Measurements from ENCODE around the gene KSR2.

Gene KSR2

DNA sequence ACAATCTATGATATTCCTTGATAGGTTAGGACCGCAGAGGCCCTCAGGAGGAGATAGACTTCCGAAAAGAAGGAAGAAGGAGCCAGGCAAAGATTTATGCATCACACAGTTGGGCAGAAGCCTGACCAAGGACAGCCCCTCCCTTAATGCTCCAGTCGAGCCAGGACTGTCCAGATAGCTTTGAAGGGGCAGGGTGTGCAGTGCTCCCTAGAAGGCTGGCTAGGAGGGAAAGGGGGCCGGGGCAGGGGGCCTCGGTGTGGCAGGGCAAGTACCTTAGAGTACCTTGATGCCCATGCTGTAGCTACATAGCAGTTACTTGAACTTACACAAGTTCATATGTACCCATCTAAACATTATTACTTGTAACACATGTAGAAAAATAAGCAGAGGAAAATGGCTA lies 512.7 kb downstream of the KSR2 start:
- Histone ChIP-seq H3K4me1 (ENCODE audit: control insufficient read depth, insufficient read depth, low read length) (no peaks in the 10 kb centered on the region), H3K36me3 (ENCODE audit: control insufficient read depth in 2 of 2, insufficient read depth in 1 of 2, low read length in 2 of 2) (no peaks in the 10 kb centered on the region), H3K27ac (ENCODE audit: extremely low read depth, low read depth, low read length) (no peak overlapping the region), H3K4me3 (ENCODE audit: low read depth, low read length) (no peak overlapping the region), H3K9me3 (ENCODE audit: control insufficient read depth, insufficient read depth, low read depth, low read length) (no peaks in the 10 kb centered on the region)
- TF ChIP-seq, protein P1, sequence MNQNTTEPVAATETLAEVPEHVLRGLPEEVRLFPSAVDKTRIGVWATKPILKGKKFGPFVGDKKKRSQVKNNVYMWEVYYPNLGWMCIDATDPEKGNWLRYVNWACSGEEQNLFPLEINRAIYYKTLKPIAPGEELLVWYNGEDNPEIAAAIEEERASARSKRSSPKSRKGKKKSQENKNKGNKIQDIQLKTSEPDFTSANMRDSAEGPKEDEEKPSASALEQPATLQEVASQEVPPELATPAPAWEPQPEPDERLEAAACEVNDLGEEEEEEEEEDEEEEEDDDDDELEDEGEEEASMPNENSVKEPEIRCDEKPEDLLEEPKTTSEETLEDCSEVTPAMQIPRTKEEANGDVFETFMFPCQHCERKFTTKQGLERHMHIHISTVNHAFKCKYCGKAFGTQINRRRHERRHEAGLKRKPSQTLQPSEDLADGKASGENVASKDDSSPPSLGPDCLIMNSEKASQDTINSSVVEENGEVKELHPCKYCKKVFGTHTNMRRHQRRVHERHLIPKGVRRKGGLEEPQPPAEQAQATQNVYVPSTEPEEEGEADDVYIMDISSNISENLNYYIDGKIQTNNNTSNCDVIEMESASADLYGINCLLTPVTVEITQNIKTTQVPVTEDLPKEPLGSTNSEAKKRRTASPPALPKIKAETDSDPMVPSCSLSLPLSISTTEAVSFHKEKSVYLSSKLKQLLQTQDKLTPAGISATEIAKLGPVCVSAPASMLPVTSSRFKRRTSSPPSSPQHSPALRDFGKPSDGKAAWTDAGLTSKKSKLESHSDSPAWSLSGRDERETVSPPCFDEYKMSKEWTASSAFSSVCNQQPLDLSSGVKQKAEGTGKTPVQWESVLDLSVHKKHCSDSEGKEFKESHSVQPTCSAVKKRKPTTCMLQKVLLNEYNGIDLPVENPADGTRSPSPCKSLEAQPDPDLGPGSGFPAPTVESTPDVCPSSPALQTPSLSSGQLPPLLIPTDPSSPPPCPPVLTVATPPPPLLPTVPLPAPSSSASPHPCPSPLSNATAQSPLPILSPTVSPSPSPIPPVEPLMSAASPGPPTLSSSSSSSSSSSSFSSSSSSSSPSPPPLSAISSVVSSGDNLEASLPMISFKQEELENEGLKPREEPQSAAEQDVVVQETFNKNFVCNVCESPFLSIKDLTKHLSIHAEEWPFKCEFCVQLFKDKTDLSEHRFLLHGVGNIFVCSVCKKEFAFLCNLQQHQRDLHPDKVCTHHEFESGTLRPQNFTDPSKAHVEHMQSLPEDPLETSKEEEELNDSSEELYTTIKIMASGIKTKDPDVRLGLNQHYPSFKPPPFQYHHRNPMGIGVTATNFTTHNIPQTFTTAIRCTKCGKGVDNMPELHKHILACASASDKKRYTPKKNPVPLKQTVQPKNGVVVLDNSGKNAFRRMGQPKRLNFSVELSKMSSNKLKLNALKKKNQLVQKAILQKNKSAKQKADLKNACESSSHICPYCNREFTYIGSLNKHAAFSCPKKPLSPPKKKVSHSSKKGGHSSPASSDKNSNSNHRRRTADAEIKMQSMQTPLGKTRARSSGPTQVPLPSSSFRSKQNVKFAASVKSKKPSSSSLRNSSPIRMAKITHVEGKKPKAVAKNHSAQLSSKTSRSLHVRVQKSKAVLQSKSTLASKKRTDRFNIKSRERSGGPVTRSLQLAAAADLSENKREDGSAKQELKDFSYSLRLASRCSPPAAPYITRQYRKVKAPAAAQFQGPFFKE (tag by site-specific recombination; IDR thresholded peaks at IDR 0.05; ENCODE audit: borderline replicate concordance), result no peak
- TF ChIP-seq, protein P2, sequence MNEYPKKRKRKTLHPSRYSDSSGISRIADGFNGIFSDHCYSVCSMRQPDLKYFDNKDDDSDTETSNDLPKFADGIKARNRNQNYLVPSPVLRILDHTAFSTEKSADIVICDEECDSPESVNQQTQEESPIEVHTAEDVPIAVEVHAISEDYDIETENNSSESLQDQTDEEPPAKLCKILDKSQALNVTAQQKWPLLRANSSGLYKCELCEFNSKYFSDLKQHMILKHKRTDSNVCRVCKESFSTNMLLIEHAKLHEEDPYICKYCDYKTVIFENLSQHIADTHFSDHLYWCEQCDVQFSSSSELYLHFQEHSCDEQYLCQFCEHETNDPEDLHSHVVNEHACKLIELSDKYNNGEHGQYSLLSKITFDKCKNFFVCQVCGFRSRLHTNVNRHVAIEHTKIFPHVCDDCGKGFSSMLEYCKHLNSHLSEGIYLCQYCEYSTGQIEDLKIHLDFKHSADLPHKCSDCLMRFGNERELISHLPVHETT (tag by site-specific recombination; IDR thresholded peaks at IDR 0.05), result no peak
- TF ChIP-seq, protein P3, sequence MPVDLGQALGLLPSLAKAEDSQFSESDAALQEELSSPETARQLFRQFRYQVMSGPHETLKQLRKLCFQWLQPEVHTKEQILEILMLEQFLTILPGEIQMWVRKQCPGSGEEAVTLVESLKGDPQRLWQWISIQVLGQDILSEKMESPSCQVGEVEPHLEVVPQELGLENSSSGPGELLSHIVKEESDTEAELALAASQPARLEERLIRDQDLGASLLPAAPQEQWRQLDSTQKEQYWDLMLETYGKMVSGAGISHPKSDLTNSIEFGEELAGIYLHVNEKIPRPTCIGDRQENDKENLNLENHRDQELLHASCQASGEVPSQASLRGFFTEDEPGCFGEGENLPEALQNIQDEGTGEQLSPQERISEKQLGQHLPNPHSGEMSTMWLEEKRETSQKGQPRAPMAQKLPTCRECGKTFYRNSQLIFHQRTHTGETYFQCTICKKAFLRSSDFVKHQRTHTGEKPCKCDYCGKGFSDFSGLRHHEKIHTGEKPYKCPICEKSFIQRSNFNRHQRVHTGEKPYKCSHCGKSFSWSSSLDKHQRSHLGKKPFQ (tag by site-specific recombination; IDR thresholded peaks at IDR 0.05), result no peak
- TF ChIP-seq ZNF510 (tag by site-specific recombination; IDR thresholded peaks at IDR 0.05; ENCODE audit: insufficient replicate concordance) (no peak), KLF1 (tag by site-specific recombination; IDR thresholded peaks at IDR 0.05) (no peak), IKZF3 (tag by site-specific recombination; IDR thresholded peaks at IDR 0.05) (no peak), SP2 (tag by site-specific recombination; IDR thresholded peaks at IDR 0.05) (no peak), ZNF514 (tag by site-specific recombination; IDR thresholded peaks at IDR 0.05) (no peak)
- ChIA-PET POLR2A (no interaction called here), CTCF (no interaction called here)

DNA sequence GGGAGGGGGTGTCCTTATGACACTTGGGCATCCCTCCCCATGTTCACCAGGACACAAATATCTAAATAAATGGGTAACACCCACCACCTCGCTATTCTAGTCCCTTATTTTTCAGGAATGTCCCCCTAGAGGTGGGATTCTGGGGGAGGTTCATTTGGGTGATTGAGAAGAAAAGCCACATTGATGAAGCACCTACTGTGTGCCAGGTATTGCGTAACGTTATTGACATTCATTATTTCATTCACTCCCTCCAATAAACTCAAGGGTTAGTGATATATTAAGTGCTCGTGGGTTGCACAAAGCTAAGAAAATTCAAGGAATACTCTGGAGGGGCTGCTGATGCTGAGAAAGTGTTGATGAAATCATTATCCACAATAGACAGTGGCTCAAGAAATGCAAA lies 514.8 kb downstream of the KSR2 start:
- ChIA-PET POLR2A (no interaction called here), CTCF (no interaction called here)
- H3K27ac ChIP-seq (ENCODE audit: extremely low read depth, low read depth, low read length), result no peak overlapping the region
- no peak for TF ChIP-seq ZNF473 (tag by site-specific recombination; IDR thresholded peaks at IDR 0.05)
- TF ChIP-seq, protein P4, sequence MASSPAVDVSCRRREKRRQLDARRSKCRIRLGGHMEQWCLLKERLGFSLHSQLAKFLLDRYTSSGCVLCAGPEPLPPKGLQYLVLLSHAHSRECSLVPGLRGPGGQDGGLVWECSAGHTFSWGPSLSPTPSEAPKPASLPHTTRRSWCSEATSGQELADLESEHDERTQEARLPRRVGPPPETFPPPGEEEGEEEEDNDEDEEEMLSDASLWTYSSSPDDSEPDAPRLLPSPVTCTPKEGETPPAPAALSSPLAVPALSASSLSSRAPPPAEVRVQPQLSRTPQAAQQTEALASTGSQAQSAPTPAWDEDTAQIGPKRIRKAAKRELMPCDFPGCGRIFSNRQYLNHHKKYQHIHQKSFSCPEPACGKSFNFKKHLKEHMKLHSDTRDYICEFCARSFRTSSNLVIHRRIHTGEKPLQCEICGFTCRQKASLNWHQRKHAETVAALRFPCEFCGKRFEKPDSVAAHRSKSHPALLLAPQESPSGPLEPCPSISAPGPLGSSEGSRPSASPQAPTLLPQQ (tag by site-specific recombination; IDR thresholded peaks at IDR 0.05), result no peak
- no peak for TF ChIP-seq ZNF555 (tag by site-specific recombination; conservative IDR thresholded peaks at IDR 0.05)
- no peak for TF ChIP-seq ZNF777 (tag by site-specific recombination; IDR thresholded peaks at IDR 0.05; ENCODE audit: borderline replicate concordance)
- no peak for TF ChIP-seq ZNF350 (tag by site-specific recombination; IDR thresholded peaks at IDR 0.05)
- TF ChIP-seq, protein P5, sequence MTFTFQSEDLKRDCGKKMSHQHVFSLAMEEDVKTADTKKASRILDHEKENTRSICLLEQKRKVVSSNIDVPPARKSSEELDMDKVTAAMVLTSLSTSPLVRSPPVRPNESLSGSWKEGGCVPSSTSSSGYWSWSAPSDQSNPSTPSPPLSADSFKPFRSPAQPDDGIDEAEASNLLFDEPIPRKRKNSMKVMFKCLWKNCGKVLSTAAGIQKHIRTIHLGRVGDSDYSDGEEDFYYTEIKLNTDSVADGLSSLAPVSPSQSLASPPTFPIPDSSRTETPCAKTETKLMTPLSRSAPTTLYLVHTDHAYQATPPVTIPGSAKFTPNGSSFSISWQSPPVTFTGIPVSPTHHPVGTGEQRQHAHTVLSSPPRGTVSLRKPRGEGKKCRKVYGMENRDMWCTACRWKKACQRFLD (tag by site-specific recombination; IDR thresholded peaks at IDR 0.05), result no peak
- TF ChIP-seq TCF7L2 (IDR thresholded peaks at IDR 0.05; ENCODE audit: borderline replicate concordance, low read depth, low read length), result no peak
- no peak for TF ChIP-seq ZBTB7A (tag by site-specific recombination; IDR thresholded peaks at IDR 0.05; ENCODE audit: low read depth)
- TF ChIP-seq ZNF155 (tag by site-specific recombination; IDR thresholded peaks at IDR 0.05), result no peak
- TF ChIP-seq, protein P6, sequence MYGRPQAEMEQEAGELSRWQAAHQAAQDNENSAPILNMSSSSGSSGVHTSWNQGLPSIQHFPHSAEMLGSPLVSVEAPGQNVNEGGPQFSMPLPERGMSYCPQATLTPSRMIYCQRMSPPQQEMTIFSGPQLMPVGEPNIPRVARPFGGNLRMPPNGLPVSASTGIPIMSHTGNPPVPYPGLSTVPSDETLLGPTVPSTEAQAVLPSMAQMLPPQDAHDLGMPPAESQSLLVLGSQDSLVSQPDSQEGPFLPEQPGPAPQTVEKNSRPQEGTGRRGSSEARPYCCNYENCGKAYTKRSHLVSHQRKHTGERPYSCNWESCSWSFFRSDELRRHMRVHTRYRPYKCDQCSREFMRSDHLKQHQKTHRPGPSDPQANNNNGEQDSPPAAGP (tag by site-specific recombination; IDR thresholded peaks at IDR 0.05), result no peak
- TF ChIP-seq ZXDB (tag by site-specific recombination; IDR thresholded peaks at IDR 0.05), result no peak
- TF ChIP-seq OSR2 (tag by site-specific recombination; IDR thresholded peaks at IDR 0.05), result no peak
- no peak for TF ChIP-seq GFI1B (tag by site-specific recombination; IDR thresholded peaks at IDR 0.05)

More for the DNA sequence above, 514.8 kb downstream of the KSR2 start:
- Histone ChIP-seq H3K4me3 (ENCODE audit: low read depth, low read length) (no peak overlapping the region), H3K36me3 (ENCODE audit: control insufficient read depth in 2 of 2, insufficient read depth in 1 of 2, low read length in 2 of 2) (no peaks in the 10 kb centered on the region), H3K4me1 (ENCODE audit: control insufficient read depth, insufficient read depth, low read length) (no peaks in the 10 kb centered on the region), H3K9me3 (ENCODE audit: control insufficient read depth, insufficient read depth, low read depth, low read length) (no peaks in the 10 kb centered on the region)

Measured in HEK293 (cell line).